ENCODE data around the gene KCTD13. TPM values are rescaled to one million over a fixed set of nuclear protein-coding genes. Genes with fewer than 3 reads are reported as not detected.

The KCTD13 gene
- total RNA-seq, 2 donors from 2014 or later, result 21.5 to 27.5 TPM

- H3K27ac ChIP-seq (ENCODE audit: low read depth, low read length), result no peak overlapping the region
- peaks cover 37% of the 10 kb centered on the region for H3K36me3 Mint-ChIP-seq (ENCODE audit: low read depth)
- no peak for DNase-seq
- peaks cover 6% of the 10 kb centered on the region for H3K27me3 ChIP-seq (ENCODE audit: control insufficient read depth, insufficient read depth, low read length, poor library complexity, severe bottlenecking)
- H3K4me1 ChIP-seq (ENCODE audit: control insufficient read depth, insufficient read depth, low read length), result no peaks in the 10 kb centered on the region
- no peak overlapping the region for H3K4me3 Mint-ChIP-seq
- WGBS, 2 experiments (ENCODE audit: insufficient coverage in 1 of 2, insufficient read length in 1 of 2), result 93 to 100% methylated on average over 1 to 3 of the region's 3 CpGs
- H3K9me3 ChIP-seq (ENCODE audit: control insufficient read depth, low read length), result no peaks in the 10 kb centered on the region
- peaks cover 3% of the 10 kb centered on the region for H3K4me1 Mint-ChIP-seq
- peaks cover 2% of the 10 kb centered on the region for H3K9me3 Mint-ChIP-seq
- peaks cover 7% of the 10 kb centered on the region for H3K36me3 ChIP-seq (ENCODE audit: control insufficient read depth, insufficient read depth, low read length)
- no peak overlapping the region for H3K4me3 ChIP-seq (ENCODE audit: low read length)
- H3K27me3 Mint-ChIP-seq (ENCODE audit: insufficient read depth), result peaks cover 16% of the 10 kb centered on the region
- no peak overlapping the region for H3K27ac Mint-ChIP-seq
- no peak for TF ChIP-seq CTCF (conservative IDR thresholded peaks at IDR 0.05)
- H3K9ac ChIP-seq (ENCODE audit: extremely low read depth, low read length, poor library complexity, severe bottlenecking), result no peak overlapping the region
Measured at GRCh38 chr16:29881050-29881449, 45.0 kb downstream of the KCTD13 start.

- Mint-ChIP-seq H3K27ac (peak overlapping the region; percentile 52), H3K4me3 (no peak overlapping the region), H3K36me3 (ENCODE audit: low read depth) (peaks cover 25% of the 10 kb centered on the region), H3K4me1 (peaks cover 3% of the 10 kb centered on the region), H3K9me3 (peaks cover 2% of the 10 kb centered on the region), H3K27me3 (ENCODE audit: insufficient read depth) (peaks cover 20% of the 10 kb centered on the region)
- Histone ChIP-seq H3K36me3 (ENCODE audit: control insufficient read depth, insufficient read depth, low read length) (peaks cover 7% of the 10 kb centered on the region), H3K4me1 (ENCODE audit: control insufficient read depth, insufficient read depth, low read length) (no peaks in the 10 kb centered on the region), H3K4me3 (ENCODE audit: low read length) (no peak overlapping the region), H3K27me3 (ENCODE audit: control insufficient read depth, insufficient read depth, low read length, poor library complexity, severe bottlenecking) (peaks cover 6% of the 10 kb centered on the region), H3K27ac (ENCODE audit: low read depth, low read length) (no peak overlapping the region), H3K9me3 (ENCODE audit: control insufficient read depth, low read length) (no peaks in the 10 kb centered on the region), H3K9ac (ENCODE audit: extremely low read depth, low read length, poor library complexity, severe bottlenecking) (no peak overlapping the region)
- WGBS, 2 experiments (ENCODE audit: insufficient coverage in 1 of 2, insufficient read length in 1 of 2), result 95 to 98% methylated on average over 10 to 12 of the region's 14 CpGs
- TF ChIP-seq CTCF (conservative IDR thresholded peaks at IDR 0.05), result no peak
- no peak for DNase-seq
Measured at GRCh38 chr16:29878172-29878571, 47.9 kb downstream of the KCTD13 start.

- peak; percentile 100 for DNase-seq
- Histone ChIP-seq H3K4me3 (ENCODE audit: low read length) (peak overlapping the region; percentile 45), H3K4me1 (ENCODE audit: control insufficient read depth, insufficient read depth, low read length) (no peaks in the 10 kb centered on the region), H3K27me3 (ENCODE audit: control insufficient read depth, insufficient read depth, low read length, poor library complexity, severe bottlenecking) (peaks cover 6% of the 10 kb centered on the region), H3K36me3 (ENCODE audit: control insufficient read depth, insufficient read depth, low read length) (peaks cover 7% of the 10 kb centered on the region), H3K9ac (ENCODE audit: extremely low read depth, low read length, poor library complexity, severe bottlenecking) (no peak overlapping the region), H3K27ac (ENCODE audit: low read depth, low read length) (no peak overlapping the region), H3K9me3 (ENCODE audit: control insufficient read depth, low read length) (no peaks in the 10 kb centered on the region)
- peaks cover 3% of the 10 kb centered on the region for H3K4me1 Mint-ChIP-seq
- peaks cover 2% of the 10 kb centered on the region for H3K9me3 Mint-ChIP-seq
- peaks cover 20% of the 10 kb centered on the region for H3K36me3 Mint-ChIP-seq (ENCODE audit: low read depth)
- peak overlapping the region; percentile 64 for H3K27ac Mint-ChIP-seq
- peak overlapping the region; percentile 52 for H3K4me3 Mint-ChIP-seq
- TF ChIP-seq CTCF (conservative IDR thresholded peaks at IDR 0.05), result no peak
- peaks cover 20% of the 10 kb centered on the region for H3K27me3 Mint-ChIP-seq (ENCODE audit: insufficient read depth)
- WGBS, 2 experiments (ENCODE audit: insufficient coverage in 1 of 2, insufficient read length in 1 of 2), result 37 to 49% methylated on average over 24 to 28 of the region's 28 CpGs
Measured at GRCh38 chr16:29877266-29877961, 48.6 kb downstream of the KCTD13 start.
